H1 (cell line): ENCODE data around the gene ZBTB38. TPM values are rescaled to one million over a fixed set of nuclear protein-coding genes. Genes with fewer than 3 reads are reported as not detected.

ENCODE experiments used
- CTCF ChIA-PET: fragments of 300-600 bp; sonication (Branson Sonifier 250); formaldehyde crosslinking; loops from one replicate; lab custom pipeline; 2021; ENCODE audit not compliant: partially characterized antibody; lab: Charles Lee
- POLR2A ChIA-PET: fragments of 300-600 bp; sonication (Branson Sonifier 250); formaldehyde crosslinking; loops from one replicate; lab custom pipeline; 2021; ENCODE audit warnings: inconsistent platforms; ENCODE audit not compliant: partially characterized antibody; lab: Charles Lee
- DNase-seq, 2 experiments: peaks; one replicate each; pipeline versions ENCODE4 v3.0.0 to v3.0.0-alpha.2; 2010 to 2022; ENCODE audit warnings: low spot score in 2 of 2, low read depth in 1 of 2, mixed read lengths in 1 of 2
- FAIRE-seq: peaks from 2 replicates; lab custom pipeline; 2011; peaks lifted over from hg19 to GRCh38; lab: Jason Lieb, UNC
- H2AFZ ChIP-seq: 2 replicates; pipeline ENCODE4 v1.8.1; 2012; ENCODE audit warnings: low read length, inconsistent platforms
- H2AK5ac ChIP-seq: 2 replicates; pipeline ENCODE4 v1.6.1; 2013; ENCODE audit warnings: low read depth, low read length
- H2BK120ac ChIP-seq: replicated peaks from 2 replicates; pipeline ENCODE3; 2013; ENCODE audit warnings: low read depth, low read length, inconsistent platforms
- H2BK12ac ChIP-seq: 2 replicates; pipeline ENCODE4 v1.6.1; 2013; ENCODE audit warnings: low read depth, low read length
- H2BK15ac ChIP-seq: 2 replicates; pipeline ENCODE4 v1.6.1; 2013; ENCODE audit warnings: low read length
- H2BK20ac ChIP-seq: 2 replicates; pipeline ENCODE4 v1.6.1; 2013; ENCODE audit warnings: low read length
- H2BK5ac ChIP-seq: 2 replicates; pipeline ENCODE4 v1.6.1; 2013; ENCODE audit warnings: low read depth, low read length
- H3K14ac ChIP-seq: 2 replicates; pipeline ENCODE4 v1.6.1; 2013; ENCODE audit warnings: inconsistent platforms; ENCODE audit not compliant: insufficient read length
- H3K18ac ChIP-seq: 2 replicates; pipeline ENCODE4 v1.6.1; 2013; ENCODE audit warnings: low read length; ENCODE audit errors: extremely low read depth
- H3K23ac ChIP-seq: 2 replicates; pipeline ENCODE4 v1.6.1; 2013; ENCODE audit warnings: inconsistent platforms; ENCODE audit not compliant: insufficient read length
- H3K23me2 ChIP-seq: 2 replicates; pipeline ENCODE4 v1.6.1; 2013; ENCODE audit warnings: low read depth, low read length
- H3K27ac ChIP-seq: 2 replicates; pipeline ENCODE4 v1.6.1; 2011; ENCODE audit warnings: low read depth, low read length, inconsistent platforms
- H3K27me3 ChIP-seq, 4 experiments: replicated peaks in 1 of 4; 1 replicate in 1 of 4; 2 replicates in 3 of 4; pipeline versions ENCODE4 v1.6.1 to v1.8.1; 2011 to 2013; ENCODE audit warnings: low read length in 3 of 4, mild to moderate bottlenecking in 3 of 4, inconsistent platforms in 2 of 4, mixed read lengths in 2 of 4, moderate library complexity in 1 of 4; ENCODE audit not compliant: control insufficient read depth in 3 of 4, insufficient read depth in 3 of 4; ENCODE audit errors: extremely low read depth in 1 of 4
- H3K36me3 ChIP-seq, 4 experiments: 2 replicates each; pipeline versions ENCODE4 v1.6.1 to v1.8.1; 2011 to 2013; ENCODE audit warnings: mild to moderate bottlenecking in 4 of 4, low read length in 3 of 4, moderate library complexity in 2 of 4, control low read depth in 1 of 4, inconsistent platforms in 1 of 4; ENCODE audit not compliant: insufficient read depth in 4 of 4, control insufficient read depth in 2 of 4
- H3K4ac ChIP-seq: replicated peaks from 2 replicates; pipeline ENCODE3; 2013; ENCODE audit warnings: low read length, low read depth, mixed read lengths, inconsistent platforms; ENCODE audit not compliant: insufficient read length
- H3K4me1 ChIP-seq, 4 experiments: replicated peaks in 1 of 4; 1 replicate in 1 of 4; 2 replicates in 3 of 4; pipeline versions ENCODE4 v1.6.1 to v1.8.1; 2011 to 2013; ENCODE audit warnings: low read length in 3 of 4, inconsistent platforms in 2 of 4, mixed read lengths in 1 of 4; ENCODE audit not compliant: insufficient read depth in 4 of 4, control insufficient read depth in 3 of 4
- H3K4me2 ChIP-seq, 2 experiments: 2 replicates each; pipeline versions ENCODE4 v1.6.1 to v1.8.1; 2011 to 2013; ENCODE audit warnings: low read depth in 2 of 2, low read length in 2 of 2, control low read depth in 1 of 2, inconsistent platforms in 1 of 2, mild to moderate bottlenecking in 1 of 2; ENCODE audit not compliant: insufficient read depth in 1 of 2
- H3K4me3 ChIP-seq, 4 experiments: fragments of 200-600, 300-600 bp in 1 of 4; sonication (generic), shearing (Covaris generic), sonication (Bioruptor Twin) in 1 of 4; 2 replicates each; pipeline versions ENCODE4 v1.5.1 to v1.8.1; 2011 to 2016; ENCODE audit warnings: low read length in 4 of 4, low read depth in 3 of 4, control low read depth in 2 of 4, inconsistent platforms in 2 of 4, mild to moderate bottlenecking in 2 of 4, mixed read lengths in 1 of 4, moderate library complexity in 1 of 4; ENCODE audit not compliant: insufficient read depth in 2 of 4; ENCODE audit errors: extremely low read depth in 1 of 4
- H3K56ac ChIP-seq: replicated peaks from 2 replicates; pipeline ENCODE3; 2013; ENCODE audit warnings: low read depth, mild to moderate bottlenecking, mixed read lengths, low read length, inconsistent platforms; ENCODE audit not compliant: insufficient read length
- H3K79me1 ChIP-seq: 2 replicates; pipeline ENCODE4 v1.6.1; 2013; ENCODE audit warnings: low read depth, low read length, control low read depth
- H3K79me2 ChIP-seq, 2 experiments: 2 replicates each; pipeline versions ENCODE4 v1.6.1 to v1.8.1; 2012 to 2013; ENCODE audit warnings: low read length in 2 of 2, mild to moderate bottlenecking in 2 of 2, inconsistent platforms in 1 of 2; ENCODE audit not compliant: insufficient read depth in 2 of 2, control insufficient read depth in 1 of 2
- H3K9ac ChIP-seq, 4 experiments: replicated peaks in 1 of 4; 1 replicate in 1 of 4; 2 replicates in 3 of 4; pipeline versions ENCODE4 v1.6.1 to v1.8.1; 2011 to 2013; ENCODE audit warnings: low read depth in 3 of 4, low read length in 3 of 4, control low read depth in 2 of 4, mild to moderate bottlenecking in 2 of 4, moderate library complexity in 2 of 4, inconsistent platforms in 1 of 4; ENCODE audit errors: extremely low read depth in 1 of 4
- H3K9me3 ChIP-seq, 2 experiments: 2 replicates each; pipeline versions ENCODE4 v1.6.1 to v1.8.1; 2012 to 2013; ENCODE audit warnings: mild to moderate bottlenecking in 2 of 2, moderate library complexity in 2 of 2, control low read depth in 1 of 2, inconsistent platforms in 1 of 2, low read depth in 1 of 2, low read length in 1 of 2, mixed read lengths in 1 of 2; ENCODE audit not compliant: insufficient read depth in 2 of 2
- H4K20me1 ChIP-seq, 2 experiments: replicated peaks in 1 of 2; 2 replicates each; pipeline versions ENCODE3 to v1.8.1; 2011 to 2013; ENCODE audit warnings: inconsistent platforms in 2 of 2, low read length in 2 of 2, mild to moderate bottlenecking in 1 of 2; ENCODE audit not compliant: insufficient read depth in 2 of 2, control insufficient read depth in 1 of 2
- H4K5ac ChIP-seq: 2 replicates; pipeline ENCODE4 v1.6.1; 2013; ENCODE audit warnings: low read length, low read depth, mixed read lengths, inconsistent platforms; ENCODE audit not compliant: insufficient read length
- H4K8ac ChIP-seq: 2 replicates; pipeline ENCODE4 v1.8.0; 2013; ENCODE audit warnings: mild to moderate bottlenecking, moderate library complexity, low read length, inconsistent platforms; ENCODE audit not compliant: insufficient read depth; ENCODE audit errors: extremely low read depth
- H4K91ac ChIP-seq: replicated peaks from 2 replicates; pipeline ENCODE3; 2013; ENCODE audit warnings: low read length, mixed read lengths, inconsistent platforms; ENCODE audit not compliant: insufficient read length
- GABPA ChIP-seq: IDR thresholded peaks from 2 replicates; pipeline ENCODE4 v1.6.1; 2011; ENCODE audit warnings: mild to moderate bottlenecking, low read length, moderate library complexity, borderline replicate concordance; ENCODE audit not compliant: insufficient read depth
- KDM1A ChIP-seq: fragments of 200-600, 300-600 bp; sonication (generic); IDR thresholded peaks from 2 replicates; pipeline ENCODE4 v1.7.1; 2016; ENCODE audit warnings: mild to moderate bottlenecking, low read length, borderline replicate concordance
- NRF1 ChIP-seq: IDR thresholded peaks from 2 replicates; pipeline ENCODE4 v1.6.1; 2011; ENCODE audit warnings: mild to moderate bottlenecking, low read depth, low read length, improper control_type of control experiment
- RXRA ChIP-seq: IDR thresholded peaks from 2 replicates; pipeline ENCODE4 v1.6.1; 2011; ENCODE audit warnings: low read depth, mild to moderate bottlenecking, low read length, moderate library complexity; ENCODE audit not compliant: insufficient read depth
- SP1 ChIP-seq: IDR thresholded peaks from 2 replicates; pipeline ENCODE4 v1.6.1; 2011; ENCODE audit warnings: low read depth, low read length
- WGBS, 2 experiments: shearing (Covaris generic) in 1 of 2; methylation state at CpG; one replicate each; pipeline versions ENCODE4 v1.1.6 to v1.1.7; 2013 to 2015; ENCODE audit warnings: low lambda C conversion rate in 2 of 2, mixed read lengths in 2 of 2, inconsistent platforms in 1 of 2, low coverage in 1 of 2, missing lambda C conversion rate in 1 of 2; ENCODE audit not compliant: insufficient replicate concordance in 2 of 2, insufficient coverage in 1 of 2, insufficient read length in 1 of 2; ENCODE audit errors: extremely low coverage in 1 of 2, missing lambda C conversion rate in 1 of 2; 5-methylcytosine and 5-hydroxymethylcytosine counted together
- polyA plus RNA-seq, 7 experiments: library from polyadenylated mRNA; depleted of rRNA in 3 of 7; stranded (reverse) in 5 of 7; unstranded in 2 of 7; fragments of >200 nt in 5 of 7; fragments of 200-250 nt in 2 of 7; gene quantifications; 1 replicate in 5 of 7; 2 replicates in 1 of 7; 4 replicates in 1 of 7; pipeline versions ENCODE4 v1.2.1 to v1.2.3, GENCODE V29; 2011 to 2013; ENCODE audit warnings: missing spikeins in 2 of 7, mixed read lengths in 2 of 7
- total RNA-seq: library from RNA; stranded (reverse); fragmentation: NEBNext Ultra II Directional; extraction: Animal tissue kit (Norgen Biotek cat#: 25700); gene quantifications from 2 replicates; pipeline ENCODE4 v1.2.1, GENCODE V29; 2021

ZBTB38 gene
- total and polyA plus RNA-seq, 2 of the 8 experiments (the other 6 are each of a cell fraction or from before 2014, with no cell fraction given), result 4.4 to 10.5 TPM

DNA sequence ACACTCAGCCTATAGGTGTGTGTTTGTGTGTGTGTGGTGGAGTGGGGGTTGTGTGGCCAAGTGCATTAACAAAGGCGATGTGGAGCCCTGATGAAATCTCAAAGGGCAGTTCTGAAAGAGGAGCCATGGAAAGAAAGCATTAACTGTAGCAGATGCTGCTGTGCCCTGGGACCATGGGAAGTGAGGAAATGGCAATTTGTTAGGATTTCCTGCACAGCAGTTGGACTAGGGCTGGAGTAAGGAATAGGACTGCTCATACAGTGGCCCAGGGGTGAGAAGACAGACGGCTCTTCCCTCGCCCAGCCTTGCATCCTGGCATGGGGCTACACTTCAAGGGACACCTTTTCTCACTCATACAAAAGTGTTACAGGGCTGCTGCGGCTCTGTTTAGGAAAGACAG, 12.3 kb upstream of the ZBTB38 start:
- FAIRE-seq (no peak), DNase-seq (no peak)
- Histone ChIP-seq H3K4me2 (no peak overlapping the region), H2BK120ac (no peak overlapping the region), H2BK5ac (no peak overlapping the region), H3K4me3 (no peak overlapping the region), H3K36me3 (no peaks in the 10 kb centered on the region), H3K27me3 (no peaks in the 10 kb centered on the region), H2BK12ac (no peak overlapping the region), H4K8ac (no peak overlapping the region), H3K79me2 (no peaks in the 10 kb centered on the region), H3K56ac (no peak overlapping the region), H2AK5ac (no peak overlapping the region), H3K4me1 (no peaks in the 10 kb centered on the region), H4K91ac (no peak overlapping the region), H2BK20ac (no peak overlapping the region), H3K23ac (no peak overlapping the region), H3K9me3 (no peaks in the 10 kb centered on the region), H3K27ac (no peak overlapping the region), H3K4ac (no peak overlapping the region), H3K14ac (no peak overlapping the region), H3K23me2 (no peaks in the 10 kb centered on the region), H2BK15ac (no peak overlapping the region), H4K5ac (no peak overlapping the region), H3K18ac (no peak overlapping the region), H4K20me1 (no peaks in the 10 kb centered on the region), H3K9ac (no peak overlapping the region), H3K79me1 (no peaks in the 10 kb centered on the region), H2AFZ (0 out of 2 replicates have a peak overlapping the region, but pooled peaks have one; percentile 14)
- TF ChIP-seq SP1, result no peak
- TF ChIP-seq GABPA, result no peak
- TF ChIP-seq NRF1, result no peak
- TF ChIP-seq RXRA, result no peak
- TF ChIP-seq KDM1A, result no peak
- WGBS, 2 experiments, result 81% methylated on average over 4 of the region's 4 CpGs; no CpG with 5 or more reads in 1 of the 2 experiments
- ChIA-PET CTCF (interaction anchor here (1.0 to 5.1 kb wide), 5 partner anchors 41 to 98 kb away, joined by 3 to 42 read pairs (median 5); no protein-coding TSS in a partner anchor), POLR2A (no interaction called here)
